Stimulated activated CD8-positive, alpha-beta memory T cell treated with anti-CD3 and anti-CD28 coated beads, Interleukin-7, amount 100 ng/mL, for 48 hours (primary cell): ENCODE results near the gene FAM236B.
"Not testable (repeated sequence)": the region's sequence is repeated elsewhere in the genome, so short reads cannot be mapped to it uniquely, and the experiment has no call there.

Experiments
- DNase-seq, 2 donors: peaks; one replicate each; pipeline ENCODE4 v3.0.0-alpha.2; 2020; ENCODE audit warnings: low read depth in 1 of 2; ENCODE audit errors: extremely low read depth in 1 of 2

The FAM236B gene

GRCh38 chrX:72782560-72782959, at the start of gene FAM236B:
Gene FAM236B (minus strand): TSS chrX:72782660. CDS start chrX:72782560, 100 bp downstream.
- not testable (repeated sequence) for DNase-seq

- not testable (repeated sequence) for DNase-seq
Observed at GRCh38 chrX:72830701-72831100, 48.2 kb upstream of the FAM236B start.

- DNase-seq: not testable (repeated sequence)
Observed at GRCh38 chrX:72808110-72808509, 25.6 kb upstream of the FAM236B start, which contains the start of gene FAM236D. Gene FAM236D (minus strand): TSS chrX:72808210. CDS start chrX:72808110, 100 bp downstream.

GRCh38 chrX:72790390-72790789, 7.9 kb upstream of the FAM236B start:
- DNase-seq: not testable (repeated sequence)

GRCh38 chrX:72788142-72788541, 5.7 kb upstream of the FAM236B start:
- DNase-seq: not testable (repeated sequence)

GRCh38 chrX:72783964-72784363, 1.5 kb upstream of the FAM236B start:
- not testable (repeated sequence) for DNase-seq

- not testable (repeated sequence) for DNase-seq
Observed at GRCh38 chrX:72783365-72783936, 991 bp upstream of the FAM236B start.

- not testable (repeated sequence) for DNase-seq
Observed at GRCh38 chrX:72778146-72778545, 4.3 kb downstream of the FAM236B start.

GRCh38 chrX:72777467-72777790, 5.0 kb downstream of the FAM236B start:
- not testable (repeated sequence) for DNase-seq

GRCh38 chrX:72776653-72777466, 5.6 kb downstream of the FAM236B start, which contains the start of gene DMRTC1B:
Gene DMRTC1B (plus strand): TSS chrX:72776890. CDS start chrX:72845136, 68,246 bp downstream.
- DNase-seq: not testable (repeated sequence)

- not testable (repeated sequence) for DNase-seq
Observed at GRCh38 chrX:72760454-72760853, 22.0 kb downstream of the FAM236B start.

- DNase-seq: not testable (repeated sequence)
Observed at GRCh38 chrX:72748545-72748944, 33.9 kb downstream of the FAM236B start.

GRCh38 chrX:72745546-72745945, 36.9 kb downstream of the FAM236B start:
- not testable (repeated sequence) for DNase-seq

GRCh38 chrX:72735561-72735960, 46.9 kb downstream of the FAM236B start:
- DNase-seq: no peak

- not testable (repeated sequence) for DNase-seq
Observed at GRCh38 chrX:72733636-72734035, 48.8 kb downstream of the FAM236B start.
